ENCODE measurements around the gene MYO5C. TPM values are rescaled to one million over a fixed set of nuclear protein-coding genes. Genes with fewer than 3 reads are reported as not detected.

The MYO5C gene
- total and polyA plus RNA-seq, 2 of the 13 experiments (the other 11 are each of a cell fraction or from before 2014, with no cell fraction given) = 15.7 to 23.7 TPM

- no peak for TF ChIP-seq ZNF280B (CRISPR knock-in tag; IDR thresholded peaks at IDR 0.05; ENCODE audit: borderline replicate concordance)
- TF ChIP-seq PHF5A (CRISPR knock-in tag; IDR thresholded peaks at IDR 0.05; ENCODE audit: low read depth, unreplicated experiment) = no peak
- peak; percentile 32; the same call in 1 of the 2 replicates for TF ChIP-seq SMC3 (IDR thresholded peaks at IDR 0.05; ENCODE audit: low read length)
- peak; percentile 79 for TF ChIP-seq CTCF (CRISPR knock-in tag; IDR thresholded peaks at IDR 0.05)
- no peak for TF ChIP-seq ZNF687 (CRISPR knock-in tag; IDR thresholded peaks at IDR 0.05)
- no peak for TF ChIP-seq ZBTB25 (CRISPR knock-in tag; IDR thresholded peaks at IDR 0.05)
- TF ChIP-seq ZNF281 (CRISPR knock-in tag; IDR thresholded peaks at IDR 0.05; ENCODE audit: borderline replicate concordance) = no peak
- peak; percentile 22 for TF ChIP-seq XRCC5 (optimal IDR thresholded peaks at IDR 0.05; ENCODE audit: low read length)
- TF ChIP-seq FOSL2 (CRISPR knock-in tag; IDR thresholded peaks at IDR 0.05) = no peak
- peak; percentile 65 for TF ChIP-seq STAG1 (CRISPR knock-in tag; IDR thresholded peaks at IDR 0.05)
- TF ChIP-seq MXI1 (IDR thresholded peaks at IDR 0.05; ENCODE audit: borderline replicate concordance, low read depth, low read length) = no peak
These were observed 68.1 kb downstream of the MYO5C start (continued) for GRCh38 chr15:52227456-52227855.
